ENCODE data around the gene MAML2.

DNA sequence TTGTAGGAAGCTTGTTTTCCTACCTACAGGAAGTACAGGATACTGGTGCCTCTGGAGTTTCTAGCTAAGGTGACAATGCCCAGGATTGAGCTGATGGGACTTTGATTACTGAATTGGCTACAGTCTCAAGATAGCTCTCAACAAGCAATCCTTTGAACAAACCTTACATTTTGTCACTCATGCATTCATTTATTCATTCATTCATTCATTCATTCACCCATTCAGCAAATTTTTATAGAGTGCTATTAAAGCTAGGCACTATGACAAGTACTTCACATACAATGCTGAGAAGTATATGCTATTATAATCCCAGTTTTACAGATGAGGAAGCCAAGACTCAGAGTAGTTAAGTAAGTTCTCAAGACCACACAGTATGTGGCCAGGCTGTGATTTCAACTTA, 316.0 kb downstream of the MAML2 start:
- TF ChIP-seq, protein P1, sequence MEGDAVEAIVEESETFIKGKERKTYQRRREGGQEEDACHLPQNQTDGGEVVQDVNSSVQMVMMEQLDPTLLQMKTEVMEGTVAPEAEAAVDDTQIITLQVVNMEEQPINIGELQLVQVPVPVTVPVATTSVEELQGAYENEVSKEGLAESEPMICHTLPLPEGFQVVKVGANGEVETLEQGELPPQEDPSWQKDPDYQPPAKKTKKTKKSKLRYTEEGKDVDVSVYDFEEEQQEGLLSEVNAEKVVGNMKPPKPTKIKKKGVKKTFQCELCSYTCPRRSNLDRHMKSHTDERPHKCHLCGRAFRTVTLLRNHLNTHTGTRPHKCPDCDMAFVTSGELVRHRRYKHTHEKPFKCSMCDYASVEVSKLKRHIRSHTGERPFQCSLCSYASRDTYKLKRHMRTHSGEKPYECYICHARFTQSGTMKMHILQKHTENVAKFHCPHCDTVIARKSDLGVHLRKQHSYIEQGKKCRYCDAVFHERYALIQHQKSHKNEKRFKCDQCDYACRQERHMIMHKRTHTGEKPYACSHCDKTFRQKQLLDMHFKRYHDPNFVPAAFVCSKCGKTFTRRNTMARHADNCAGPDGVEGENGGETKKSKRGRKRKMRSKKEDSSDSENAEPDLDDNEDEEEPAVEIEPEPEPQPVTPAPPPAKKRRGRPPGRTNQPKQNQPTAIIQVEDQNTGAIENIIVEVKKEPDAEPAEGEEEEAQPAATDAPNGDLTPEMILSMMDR (IDR thresholded peaks at IDR 0.05): no peak
- TF ChIP-seq POLR2A (IDR thresholded peaks at IDR 0.05; ENCODE audit: low read depth) (no peak), EP300 (IDR thresholded peaks at IDR 0.05) (no peak), POLR2AphosphoS5 (IDR thresholded peaks at IDR 0.05) (no peak)

Data from esophagus muscularis mucosa (tissue), 4 donors.